ENCODE measurements around the gene ENTHD1.

GRCh38 chr22:39917776-39918495 is 24.4 kb upstream of the ENTHD1 start:
- TF ChIP-seq, protein P1, sequence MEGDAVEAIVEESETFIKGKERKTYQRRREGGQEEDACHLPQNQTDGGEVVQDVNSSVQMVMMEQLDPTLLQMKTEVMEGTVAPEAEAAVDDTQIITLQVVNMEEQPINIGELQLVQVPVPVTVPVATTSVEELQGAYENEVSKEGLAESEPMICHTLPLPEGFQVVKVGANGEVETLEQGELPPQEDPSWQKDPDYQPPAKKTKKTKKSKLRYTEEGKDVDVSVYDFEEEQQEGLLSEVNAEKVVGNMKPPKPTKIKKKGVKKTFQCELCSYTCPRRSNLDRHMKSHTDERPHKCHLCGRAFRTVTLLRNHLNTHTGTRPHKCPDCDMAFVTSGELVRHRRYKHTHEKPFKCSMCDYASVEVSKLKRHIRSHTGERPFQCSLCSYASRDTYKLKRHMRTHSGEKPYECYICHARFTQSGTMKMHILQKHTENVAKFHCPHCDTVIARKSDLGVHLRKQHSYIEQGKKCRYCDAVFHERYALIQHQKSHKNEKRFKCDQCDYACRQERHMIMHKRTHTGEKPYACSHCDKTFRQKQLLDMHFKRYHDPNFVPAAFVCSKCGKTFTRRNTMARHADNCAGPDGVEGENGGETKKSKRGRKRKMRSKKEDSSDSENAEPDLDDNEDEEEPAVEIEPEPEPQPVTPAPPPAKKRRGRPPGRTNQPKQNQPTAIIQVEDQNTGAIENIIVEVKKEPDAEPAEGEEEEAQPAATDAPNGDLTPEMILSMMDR (IDR thresholded peaks at IDR 0.05) = no peak
- no peak for TF ChIP-seq POLR2AphosphoS5 (IDR thresholded peaks at IDR 0.05)
- TF ChIP-seq EP300 (IDR thresholded peaks at IDR 0.05) = no peak

Measured in suprapubic skin (tissue), 4 donors.